Ammon's horn (tissue), 1 donor: ENCODE data around the gene MTHFSD.

Experiments used
- DNase-seq: peaks from one replicate; pipeline ENCODE4 v3.0.0-alpha.2; 2016; ENCODE audit warnings: low spot score

The MTHFSD gene

DNA sequence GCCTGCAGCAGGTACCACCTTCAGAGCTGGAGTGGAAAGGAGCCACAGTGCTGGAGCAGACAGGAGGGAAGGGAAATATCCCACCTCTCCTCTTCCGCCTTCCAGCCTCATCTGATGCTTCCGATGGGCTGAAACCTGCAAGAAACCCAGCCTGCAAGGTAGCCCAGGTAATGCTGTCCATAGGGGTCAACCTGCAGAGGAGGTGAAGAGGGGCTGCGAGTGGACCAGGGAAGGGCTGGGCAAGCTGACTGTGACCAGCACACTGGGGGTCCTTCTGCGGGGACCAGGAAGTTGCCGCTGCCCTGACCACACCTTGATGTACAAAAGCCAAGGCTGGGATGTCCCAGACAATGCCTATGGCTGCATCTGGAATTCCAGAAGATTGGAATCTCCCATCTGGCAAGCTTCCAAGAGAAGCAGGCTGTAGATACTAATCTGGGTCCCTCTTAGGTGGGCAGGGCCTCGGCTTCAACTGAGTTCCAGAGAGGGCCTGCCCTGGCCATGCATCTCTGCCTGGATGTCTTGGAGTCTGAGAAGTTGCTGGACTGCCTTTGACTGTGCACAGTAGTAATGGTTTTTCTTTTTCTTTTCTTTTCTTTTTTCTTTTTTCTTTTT is 29.1 kb upstream of the MTHFSD start:
- no peak for DNase-seq

DNA sequence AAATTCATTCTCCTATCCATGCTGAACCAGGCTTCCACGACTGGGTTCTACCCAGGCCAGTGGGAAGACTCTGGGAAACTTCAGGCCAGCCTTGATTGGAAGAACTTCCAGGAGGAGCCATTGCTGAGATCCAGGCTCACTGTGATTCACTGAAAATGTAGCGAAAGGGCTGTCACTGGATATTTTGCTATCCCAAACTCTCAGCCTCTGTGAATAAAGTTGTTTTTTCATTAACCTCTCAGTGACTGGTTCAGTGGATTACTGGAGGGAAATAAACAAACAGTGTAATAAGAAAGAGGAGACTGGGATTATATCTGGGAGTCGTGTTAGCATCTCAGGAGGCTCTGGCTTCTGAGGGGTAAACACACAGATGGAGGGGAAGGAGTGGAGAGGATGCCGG is 26.4 kb upstream of the MTHFSD start:
- no peak for DNase-seq

DNA sequence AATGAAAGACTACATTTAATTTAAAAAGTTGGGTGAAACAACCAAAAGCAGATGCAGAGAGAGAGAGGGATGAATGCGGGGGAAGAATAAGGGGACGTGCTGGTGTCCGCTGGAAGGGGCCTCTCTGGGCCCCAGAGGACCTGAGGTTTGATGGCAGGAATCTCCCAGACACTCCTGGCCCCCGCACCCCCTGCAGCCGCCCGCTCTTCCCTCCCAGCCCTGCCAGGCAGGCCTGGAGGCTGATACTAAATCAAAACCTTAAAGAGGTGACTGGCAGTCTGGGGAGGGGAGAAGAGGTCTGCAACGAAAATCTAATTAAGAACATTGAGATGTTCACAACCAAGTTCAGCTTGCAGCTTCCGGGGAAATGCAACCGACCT is 25.7 kb upstream of the MTHFSD start:
- no peak for DNase-seq

DNA sequence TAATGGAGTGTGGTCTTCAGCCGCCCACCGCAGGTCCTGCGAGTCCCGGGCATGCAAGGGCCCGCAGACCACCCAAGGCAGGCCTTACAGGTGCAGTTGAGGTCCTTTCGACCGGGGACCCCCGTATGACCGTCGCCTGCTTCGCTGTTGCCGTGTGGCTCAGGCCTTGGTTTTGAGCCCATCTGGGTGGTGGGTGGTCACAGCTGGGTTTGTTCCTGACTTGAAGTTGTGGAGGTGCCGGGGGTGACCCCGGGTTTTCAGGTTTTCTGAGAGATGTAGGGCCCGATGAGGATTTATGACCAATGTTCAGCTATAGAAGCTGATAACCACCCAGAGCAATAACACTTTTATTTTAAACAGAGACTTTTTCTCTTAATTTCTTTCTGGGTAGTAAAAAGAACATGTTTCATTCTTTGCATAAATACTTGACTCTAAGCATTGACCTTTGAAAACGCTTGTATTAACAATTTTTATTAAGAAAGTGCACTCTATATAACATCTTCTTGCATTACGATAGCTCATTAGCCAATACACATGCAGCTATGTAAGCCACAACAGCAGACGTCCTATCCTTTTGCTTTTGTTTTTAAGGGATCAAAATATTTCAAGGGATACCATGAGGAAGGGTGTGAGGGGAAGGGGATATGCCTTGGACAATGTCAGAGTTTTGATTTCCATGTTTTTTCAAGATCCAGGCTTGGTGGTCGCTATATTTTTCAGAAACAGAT is 25.2 kb upstream of the MTHFSD start:
- no peak for DNase-seq

DNA sequence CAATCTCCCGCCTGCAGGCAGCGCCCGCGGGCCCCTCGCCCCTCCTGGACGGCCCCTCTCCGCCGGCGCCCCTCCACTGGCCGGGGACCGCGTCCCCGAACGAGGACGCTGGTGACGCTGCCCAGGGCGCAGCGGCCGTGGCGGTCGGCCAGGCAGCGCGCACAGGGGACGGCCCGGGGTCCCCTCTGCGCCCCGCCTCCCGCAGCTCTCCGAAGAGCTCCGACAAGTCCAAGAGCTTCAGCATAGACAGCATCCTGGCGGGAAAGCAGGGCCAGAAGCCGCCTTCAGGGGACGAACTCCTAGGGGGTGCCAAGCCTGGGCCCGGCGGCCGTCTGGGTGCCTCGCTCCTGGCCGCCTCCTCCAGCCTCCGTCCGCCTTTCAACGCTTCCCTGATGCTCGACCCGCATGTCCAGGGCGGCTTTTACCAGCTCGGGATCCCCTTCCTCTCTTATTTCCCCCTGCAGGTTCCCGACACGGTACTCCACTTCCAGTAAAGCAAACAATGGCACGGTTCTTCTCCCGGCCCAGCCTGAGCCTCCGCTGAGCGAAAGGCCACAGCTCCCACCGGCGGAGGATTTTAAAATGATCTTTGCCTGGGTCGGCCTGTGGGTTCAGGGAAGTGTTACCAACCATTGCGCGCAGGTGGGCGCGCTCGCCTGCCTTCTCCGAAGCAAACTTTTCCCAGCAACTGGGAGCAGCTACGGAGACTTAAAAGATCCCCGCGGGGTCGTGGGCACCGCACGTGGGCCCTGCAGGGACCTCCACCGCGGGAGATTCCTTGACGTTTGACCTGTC is 24.4 kb upstream of the MTHFSD start:
- DNase-seq: no peak

DNA sequence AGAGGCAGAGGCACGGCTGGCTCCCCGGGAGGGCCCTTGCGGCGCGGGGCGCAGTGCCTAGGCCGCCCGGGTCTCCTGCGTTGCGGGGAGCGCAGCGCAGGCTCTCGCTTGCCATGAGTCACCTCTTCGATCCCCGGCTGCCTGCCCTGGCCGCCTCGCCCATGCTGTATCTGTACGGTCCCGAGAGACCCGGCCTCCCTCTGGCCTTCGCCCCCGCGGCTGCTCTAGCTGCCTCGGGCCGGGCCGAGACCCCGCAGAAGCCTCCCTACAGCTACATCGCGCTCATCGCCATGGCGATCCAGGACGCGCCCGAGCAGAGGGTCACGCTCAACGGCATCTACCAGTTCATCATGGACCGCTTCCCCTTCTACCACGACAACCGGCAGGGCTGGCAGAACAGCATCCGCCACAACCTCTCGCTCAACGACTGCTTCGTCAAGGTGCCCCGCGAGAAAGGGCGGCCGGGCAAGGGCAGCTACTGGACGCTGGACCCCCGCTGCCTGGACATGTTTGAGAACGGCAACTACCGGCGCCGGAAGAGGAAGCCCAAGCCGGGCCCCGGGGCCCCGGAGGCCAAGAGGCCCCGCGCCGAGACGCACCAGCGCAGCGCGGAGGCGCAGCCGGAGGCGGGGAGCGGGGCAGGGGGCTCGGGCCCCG is 23.7 kb upstream of the MTHFSD start:
- DNase-seq: no peak

DNA sequence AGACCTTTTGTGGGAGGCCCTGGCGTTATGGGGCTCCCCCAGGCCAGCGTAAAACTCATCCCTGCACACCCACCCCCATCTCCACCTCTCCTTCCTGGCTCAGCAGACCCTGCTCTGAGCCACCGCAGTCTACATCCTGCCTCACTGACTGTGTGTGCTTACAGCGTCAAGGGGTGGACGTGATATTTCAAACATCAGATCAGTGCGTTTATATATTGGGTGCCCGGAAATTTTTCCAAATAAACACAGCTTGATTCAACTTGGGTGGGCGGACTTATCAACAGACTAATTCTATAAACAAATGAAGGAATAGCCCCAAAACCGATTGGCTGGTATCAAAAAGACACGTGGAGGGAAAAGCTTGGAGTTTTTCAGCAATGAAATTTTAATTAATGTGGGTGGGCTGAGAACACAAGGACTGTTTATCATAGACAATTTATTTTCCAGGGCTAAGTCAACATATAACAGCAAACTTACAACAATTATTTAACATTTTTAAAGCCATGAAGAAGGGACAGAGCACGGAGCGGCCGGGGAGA is 23.1 kb upstream of the MTHFSD start, which contains the start of gene FOXL1:
Gene FOXL1, plus strand, starts transcription at position 489 of the 539 bp plus-strand sequence. CDS start 175 bp downstream, outside the sequence.
- no peak for DNase-seq

DNA sequence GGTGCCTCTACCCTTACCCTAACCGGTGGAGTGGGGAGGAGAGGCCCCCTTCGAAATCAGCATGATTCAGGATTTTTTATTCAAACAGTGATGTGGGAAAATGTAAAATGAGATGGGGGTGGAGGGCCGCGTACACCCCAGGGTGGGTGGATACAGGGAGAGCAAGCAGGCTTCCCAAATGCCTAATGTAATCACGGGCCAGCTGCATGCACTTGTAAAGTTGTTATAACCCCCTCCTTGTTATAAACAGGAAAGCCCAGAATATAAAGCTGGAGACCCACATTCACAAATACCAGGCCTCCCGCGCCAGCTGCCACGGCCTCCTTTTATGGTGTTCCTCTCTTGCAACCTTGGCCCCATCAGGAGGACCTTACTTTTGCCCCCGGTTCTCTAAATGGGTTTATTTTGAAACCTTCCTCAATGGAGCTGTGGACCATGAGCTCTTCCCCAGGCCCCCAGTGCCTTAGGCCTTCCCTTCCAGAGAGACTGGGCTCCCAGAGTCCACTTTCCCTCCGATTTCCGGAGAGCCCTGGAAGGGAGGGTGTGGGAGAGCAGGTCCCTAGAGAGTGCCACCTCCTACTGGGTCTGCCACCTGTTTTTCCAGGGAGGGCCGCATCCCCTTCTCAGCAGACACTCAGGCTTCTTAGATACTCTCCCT is 22.4 kb upstream of the MTHFSD start:
- no peak for DNase-seq

DNA sequence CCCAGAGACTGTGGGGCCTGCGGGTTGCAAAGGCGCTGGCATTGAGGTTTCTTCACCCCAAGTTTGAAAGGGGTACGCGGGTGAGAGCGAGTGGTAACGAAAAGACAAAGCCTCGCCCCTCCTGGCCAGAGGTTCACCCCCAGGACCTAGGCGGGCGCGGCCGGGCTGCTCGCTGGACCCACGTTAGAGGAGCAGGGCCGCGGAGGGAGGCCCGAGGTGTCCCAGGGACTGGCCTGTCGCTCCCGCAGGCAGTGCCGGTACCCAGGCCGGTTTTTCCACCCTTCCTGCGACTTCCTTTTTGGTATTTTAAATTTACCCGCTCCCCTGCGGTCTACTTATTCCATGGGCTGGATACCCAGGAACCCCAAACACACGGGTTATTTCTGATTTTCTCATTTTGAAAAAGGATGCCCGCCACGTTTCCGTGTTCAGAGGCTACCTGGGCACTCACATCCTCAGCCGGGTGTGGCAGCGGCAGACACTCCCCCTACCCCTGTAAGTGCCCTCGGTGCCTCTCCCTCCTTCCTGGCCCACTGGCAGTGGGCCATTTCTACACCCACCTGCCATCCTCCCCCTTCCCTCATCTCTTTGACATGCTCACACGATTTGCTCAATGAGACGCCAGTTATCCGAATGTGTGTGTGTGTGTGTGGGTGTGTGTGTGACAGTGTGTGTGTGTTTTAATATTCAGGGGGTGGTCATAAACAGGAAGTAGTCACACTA is 21.7 kb upstream of the MTHFSD start:
- no peak for DNase-seq

DNA sequence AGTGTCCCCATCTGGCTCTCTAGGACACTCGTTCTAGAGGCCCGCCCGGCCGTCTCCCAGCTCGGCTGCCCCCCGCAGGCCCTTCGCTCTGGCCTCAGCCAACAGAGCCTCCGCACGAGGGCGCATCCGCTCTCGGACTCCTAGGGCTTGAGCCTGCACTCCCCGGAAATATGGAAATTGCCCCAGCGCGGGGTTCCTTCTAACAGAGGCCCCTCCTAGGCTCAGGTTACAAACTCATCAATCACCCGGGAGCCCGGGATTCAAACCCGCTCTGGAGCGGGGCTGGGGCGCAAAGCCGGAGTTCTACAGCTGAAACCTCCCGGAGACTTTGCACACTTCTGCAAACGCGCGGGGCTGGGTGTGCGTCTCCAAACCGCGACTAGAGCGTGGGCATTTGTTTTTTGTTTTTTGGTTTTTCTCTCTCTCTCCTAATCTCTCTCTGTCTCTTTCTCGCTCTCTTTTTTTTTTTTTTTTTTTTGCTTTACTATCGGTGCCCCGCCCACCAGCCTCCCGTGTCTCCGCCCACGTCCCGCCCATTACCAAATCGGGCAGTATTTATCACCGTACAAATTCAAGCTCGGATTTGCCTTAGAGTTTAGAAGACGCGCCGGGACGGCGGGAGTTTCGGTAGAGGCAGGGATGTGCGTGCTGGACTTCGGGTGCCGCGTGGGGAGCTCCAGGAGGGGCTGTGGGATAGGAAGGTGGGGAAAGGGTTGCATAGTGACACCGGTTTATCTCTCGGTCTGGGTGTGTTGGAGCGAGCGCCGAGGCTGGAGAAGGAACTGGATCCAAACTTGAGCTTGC is 20.9 kb upstream of the MTHFSD start:
- DNase-seq: no peak

DNA sequence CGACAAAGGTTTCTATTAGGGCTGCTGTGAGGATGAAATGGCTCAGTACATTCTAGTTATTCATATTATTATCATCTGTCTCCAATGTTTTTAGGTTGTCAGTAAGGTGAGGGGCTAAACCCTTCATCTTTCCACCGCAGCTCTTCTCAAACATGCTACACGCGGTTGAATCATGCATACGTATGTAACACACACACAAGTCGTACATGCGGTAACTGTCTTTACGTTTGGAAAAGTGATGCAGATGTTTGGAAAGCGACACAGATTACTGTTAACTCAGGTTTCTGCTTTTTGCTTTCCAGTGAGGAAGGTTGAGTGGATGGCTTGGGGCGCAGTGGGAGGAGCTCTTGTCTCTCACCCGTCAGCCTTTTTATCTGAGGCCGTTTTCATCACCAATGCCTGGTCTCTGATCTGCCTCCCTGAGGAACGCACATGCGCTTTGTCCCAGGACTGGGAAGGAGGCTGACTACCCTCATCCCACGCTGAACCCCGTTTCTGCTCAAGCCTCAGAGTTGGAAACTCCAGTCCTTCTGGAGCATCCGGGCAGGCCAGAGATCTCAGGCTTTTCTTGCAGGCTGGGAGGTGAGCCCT is 20.2 kb upstream of the MTHFSD start:
- no peak for DNase-seq

DNA sequence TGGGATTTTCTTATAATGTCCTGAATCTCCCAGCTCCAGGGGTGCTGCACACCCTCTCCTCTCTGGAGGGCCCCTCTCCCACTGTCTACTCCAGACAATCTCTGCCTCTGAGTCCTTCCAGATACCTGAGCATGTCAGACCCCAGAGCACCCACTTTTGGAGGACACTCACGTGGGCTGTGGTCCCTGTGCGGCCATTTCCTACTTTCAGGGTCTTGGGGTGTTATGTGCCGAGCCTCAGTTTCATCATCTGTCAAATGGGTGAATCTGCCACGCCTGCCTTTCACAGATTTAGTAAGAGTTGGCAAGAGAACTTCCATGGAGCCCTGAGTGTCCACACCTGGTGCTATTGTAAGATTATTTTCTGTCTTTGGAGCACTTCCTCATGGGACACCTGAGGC is 19.6 kb upstream of the MTHFSD start:
- no peak for DNase-seq

DNA sequence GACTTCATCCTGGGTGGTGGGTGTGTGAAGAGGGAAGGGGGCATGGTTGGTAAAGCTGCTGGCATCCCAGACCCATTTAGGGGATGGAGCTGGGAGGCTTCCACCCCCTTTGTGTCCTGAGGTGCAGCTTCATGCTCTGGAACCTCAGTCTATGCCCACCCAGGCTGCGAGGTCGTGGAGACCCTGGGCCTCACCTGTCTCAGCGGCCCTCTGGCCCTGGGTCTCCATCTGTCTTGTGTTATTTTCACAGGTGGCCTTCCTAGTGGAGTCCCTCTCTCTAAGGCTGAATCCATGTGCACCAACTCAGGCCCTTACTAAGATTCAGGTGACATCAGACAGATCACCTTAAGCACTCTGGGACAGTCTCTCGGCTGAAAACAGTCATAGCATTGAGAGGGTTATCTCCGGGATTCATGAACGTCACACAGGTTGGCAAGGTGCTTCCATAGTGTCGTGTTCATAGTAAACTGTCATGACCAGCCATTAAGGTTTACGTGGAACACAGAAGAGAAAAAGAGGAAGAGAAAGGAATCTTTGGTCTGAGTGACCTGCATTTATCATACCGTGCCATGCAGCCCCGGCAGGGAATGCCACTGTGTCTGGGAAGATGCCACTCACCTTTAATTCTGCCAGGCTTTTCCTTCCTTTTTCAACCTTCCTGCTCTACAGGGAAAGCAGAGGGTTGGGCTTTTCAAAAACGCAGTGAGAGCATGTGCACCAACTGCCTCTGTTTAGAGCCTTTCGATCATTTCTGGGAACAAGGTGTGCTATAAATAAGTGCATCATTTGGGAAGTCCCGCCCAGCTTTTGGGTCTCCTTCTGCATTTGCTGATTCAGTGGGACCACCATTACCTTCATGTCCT is 18.8 kb upstream of the MTHFSD start:
- no peak for DNase-seq

DNA sequence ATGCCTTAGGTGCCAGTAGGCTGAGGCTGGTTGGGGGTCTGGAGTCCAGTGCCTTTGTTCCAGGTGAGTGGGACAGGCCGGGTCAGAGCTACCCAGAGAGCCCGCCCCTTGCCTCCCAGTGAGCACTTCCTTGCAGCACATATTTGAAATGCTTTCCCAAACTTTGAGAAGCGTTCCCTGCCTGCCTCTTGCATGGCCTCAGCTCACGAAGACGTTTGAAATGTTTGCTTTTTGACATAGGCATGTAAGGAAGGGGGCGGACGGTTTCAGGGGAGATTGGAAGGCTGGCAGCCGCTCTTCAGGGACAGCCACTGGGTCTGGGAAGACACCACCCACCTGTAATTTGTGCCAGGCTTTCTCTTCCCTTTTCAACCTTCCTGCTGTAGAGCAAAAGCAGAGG is 18.2 kb upstream of the MTHFSD start:
- no peak for DNase-seq

DNA sequence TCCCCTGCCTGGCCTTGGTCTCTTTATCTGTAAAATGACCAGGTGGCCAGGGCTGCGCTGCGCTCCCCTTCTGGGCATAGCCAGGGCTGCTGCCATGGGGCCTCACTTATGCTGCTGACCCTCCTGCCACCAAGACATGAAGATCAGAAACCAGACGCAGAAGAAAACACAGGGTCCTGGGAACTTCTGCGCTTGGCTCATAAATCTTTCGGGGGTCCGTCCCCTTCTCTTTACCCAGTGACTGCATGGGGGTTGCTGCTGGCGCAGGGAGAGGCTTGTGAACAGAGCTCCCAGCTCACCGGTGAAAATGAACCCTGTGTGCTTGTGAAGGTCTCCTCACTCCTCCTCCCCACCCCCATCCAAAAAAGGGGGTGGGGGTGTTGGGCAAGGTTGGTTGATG is 17.6 kb upstream of the MTHFSD start:
- DNase-seq: no peak

DNA sequence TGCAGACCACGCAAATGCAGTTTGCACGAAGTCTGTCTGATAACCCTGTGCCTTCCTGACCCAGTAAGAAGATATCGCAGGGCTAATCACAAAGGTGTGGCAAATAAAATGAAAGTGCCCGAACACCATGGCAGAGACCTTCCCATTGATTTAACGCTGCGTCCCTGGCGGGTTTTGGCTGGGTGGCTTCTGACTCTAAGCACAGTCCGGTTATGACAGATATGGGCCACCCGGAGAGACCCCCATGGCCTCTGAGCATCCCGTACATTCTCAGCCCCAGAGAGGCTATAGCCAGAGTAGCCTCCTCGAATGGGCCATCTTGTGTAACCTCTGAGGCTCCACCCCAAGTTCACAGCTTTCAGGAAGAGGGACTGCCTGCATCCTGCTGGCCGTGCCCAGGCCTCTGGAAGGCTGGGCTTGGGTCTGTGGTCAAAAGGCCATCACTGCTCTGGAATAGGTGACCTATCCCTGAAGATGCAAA is 17.0 kb upstream of the MTHFSD start:
- no peak for DNase-seq

DNA sequence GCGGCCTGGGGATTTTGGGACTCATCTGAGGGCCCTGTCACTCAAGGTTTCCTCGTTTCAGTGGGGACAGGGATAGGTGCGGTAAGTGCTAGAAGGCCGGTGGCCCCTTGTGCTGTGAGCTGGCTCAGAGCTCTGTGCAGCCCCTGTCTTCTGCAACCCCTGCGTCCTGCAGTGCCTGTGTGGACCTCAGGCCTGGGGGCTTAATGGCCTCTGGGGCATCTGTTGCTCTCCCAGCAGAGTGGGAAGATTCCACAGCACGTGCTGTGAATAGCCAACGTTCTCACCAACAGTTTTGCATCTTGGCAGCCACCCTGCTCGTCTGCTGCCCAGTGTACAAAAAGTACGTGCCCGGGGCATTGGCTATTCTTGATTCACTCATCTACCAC is 16.5 kb upstream of the MTHFSD start:
- no peak for DNase-seq
